Measurements from ENCODE around the gene DACT3.
A peak's percentile ranks its signal among the peaks of the same experiment; 100 is the strongest.

The DACT3 gene

GRCh38 chr19:46616631-46617322, 44.2 kb downstream of the DACT3 start:
- Mint-ChIP-seq H3K27me3 (ENCODE audit: low read depth) (peaks cover 4% of the 10 kb centered on the region), H3K27ac (peak overlapping the region; percentile 67 to 93 (median 75)), H3K4me1 (peaks cover 35% of the 10 kb centered on the region), H3K9me3 (no peaks in the 10 kb centered on the region), H3K4me3 (peak overlapping the region in 2 of 3 experiments; percentile 17 to 32), H3K36me3 (ENCODE audit: low read depth) (no peaks in the 10 kb centered on the region)
- TF ChIP-seq, protein P1, sequence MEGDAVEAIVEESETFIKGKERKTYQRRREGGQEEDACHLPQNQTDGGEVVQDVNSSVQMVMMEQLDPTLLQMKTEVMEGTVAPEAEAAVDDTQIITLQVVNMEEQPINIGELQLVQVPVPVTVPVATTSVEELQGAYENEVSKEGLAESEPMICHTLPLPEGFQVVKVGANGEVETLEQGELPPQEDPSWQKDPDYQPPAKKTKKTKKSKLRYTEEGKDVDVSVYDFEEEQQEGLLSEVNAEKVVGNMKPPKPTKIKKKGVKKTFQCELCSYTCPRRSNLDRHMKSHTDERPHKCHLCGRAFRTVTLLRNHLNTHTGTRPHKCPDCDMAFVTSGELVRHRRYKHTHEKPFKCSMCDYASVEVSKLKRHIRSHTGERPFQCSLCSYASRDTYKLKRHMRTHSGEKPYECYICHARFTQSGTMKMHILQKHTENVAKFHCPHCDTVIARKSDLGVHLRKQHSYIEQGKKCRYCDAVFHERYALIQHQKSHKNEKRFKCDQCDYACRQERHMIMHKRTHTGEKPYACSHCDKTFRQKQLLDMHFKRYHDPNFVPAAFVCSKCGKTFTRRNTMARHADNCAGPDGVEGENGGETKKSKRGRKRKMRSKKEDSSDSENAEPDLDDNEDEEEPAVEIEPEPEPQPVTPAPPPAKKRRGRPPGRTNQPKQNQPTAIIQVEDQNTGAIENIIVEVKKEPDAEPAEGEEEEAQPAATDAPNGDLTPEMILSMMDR (IDR thresholded peaks at IDR 0.05; ENCODE audit: unreplicated experiment in 3 of 3): peak; percentile 32 to 56 (median 40)

GRCh38 chr19:46615966-46616365, 45.0 kb downstream of the DACT3 start:
- peaks cover 4% of the 10 kb centered on the region for H3K27me3 Mint-ChIP-seq (ENCODE audit: low read depth)
- no peaks in the 10 kb centered on the region for H3K9me3 Mint-ChIP-seq
- peaks cover 28% of the 10 kb centered on the region for H3K4me1 Mint-ChIP-seq
- TF ChIP-seq, protein P1 (IDR thresholded peaks at IDR 0.05; ENCODE audit: unreplicated experiment in 3 of 3): no peak
- no peak overlapping the region for H3K4me3 Mint-ChIP-seq
- H3K27ac Mint-ChIP-seq: peak overlapping the region in 1 of 3 experiments; percentile 55
- no peaks in the 10 kb centered on the region for H3K36me3 Mint-ChIP-seq (ENCODE audit: low read depth)

DNA sequence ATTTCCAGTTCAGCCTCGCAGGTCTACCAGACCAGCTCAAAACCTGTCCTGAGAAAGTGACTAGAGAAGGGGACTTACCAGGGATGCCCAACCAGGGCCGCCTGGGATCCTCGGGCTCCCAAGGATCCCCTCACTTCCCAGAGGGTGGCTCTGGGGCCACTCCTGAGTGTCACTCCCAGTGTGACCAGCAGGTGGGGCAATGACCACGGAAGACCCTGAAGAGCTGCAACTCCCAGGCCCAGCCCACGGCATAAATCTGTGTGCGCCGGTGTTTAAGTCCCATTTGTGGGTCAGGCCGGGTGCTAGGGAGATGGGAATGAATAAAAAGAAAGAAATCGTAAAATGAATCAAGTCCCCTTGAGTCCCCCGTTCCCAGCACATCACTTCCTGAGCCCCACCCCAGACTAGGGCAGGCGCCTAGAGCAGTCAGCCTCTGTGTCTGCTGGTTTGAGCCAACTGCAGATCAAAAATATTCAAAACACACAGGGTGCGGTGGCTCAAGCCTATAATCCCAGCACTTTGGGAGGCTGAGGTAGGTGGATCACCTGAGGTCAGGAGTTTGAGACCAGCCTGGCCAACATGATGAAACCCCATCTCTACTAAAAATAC, 46.8 kb downstream of the DACT3 start:
- TF ChIP-seq, protein P1 (IDR thresholded peaks at IDR 0.05; ENCODE audit: unreplicated experiment in 3 of 3): peak; percentile 87 to 94 (median 90)
- peaks cover 13% of the 10 kb centered on the region for H3K4me1 Mint-ChIP-seq
- peak overlapping the region in 2 of 3 experiments; percentile 19 to 48 for H3K4me3 Mint-ChIP-seq
- peak overlapping the region; percentile 50 to 95 (median 65) for H3K27ac Mint-ChIP-seq
- H3K27me3 Mint-ChIP-seq (ENCODE audit: low read depth): peaks cover 4% of the 10 kb centered on the region
- H3K36me3 Mint-ChIP-seq (ENCODE audit: low read depth): peaks cover 11% of the 10 kb centered on the region
- H3K9me3 Mint-ChIP-seq: no peaks in the 10 kb centered on the region

DNA sequence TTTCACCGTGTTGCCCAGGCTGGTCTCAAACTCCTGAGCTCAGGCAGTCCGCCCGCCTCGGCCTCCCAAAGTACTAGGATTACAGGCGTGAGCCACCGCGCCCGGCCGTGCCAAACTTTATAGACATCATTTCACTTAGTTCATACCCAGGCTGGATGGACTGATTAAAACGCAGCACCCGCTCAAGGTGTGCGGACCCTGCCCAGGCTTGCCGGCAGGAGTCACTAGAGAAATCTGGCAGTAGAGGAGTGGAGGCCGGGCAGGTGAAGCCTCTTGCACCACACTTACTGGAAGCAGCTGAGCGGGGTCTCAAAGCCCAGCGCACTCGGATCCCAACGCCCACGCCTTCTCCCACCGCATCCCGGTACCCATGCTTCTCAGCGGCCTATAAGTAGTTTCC, 47.5 kb downstream of the DACT3 start:
- Mint-ChIP-seq H3K36me3 (ENCODE audit: low read depth) (peaks cover 16% of the 10 kb centered on the region), H3K27me3 (ENCODE audit: low read depth) (peaks cover 4% of the 10 kb centered on the region), H3K9me3 (no peaks in the 10 kb centered on the region), H3K4me3 (no peak overlapping the region), H3K4me1 (peaks cover 12% of the 10 kb centered on the region), H3K27ac (peak overlapping the region in 1 of 3 experiments; percentile 50)
- TF ChIP-seq, protein P1 (IDR thresholded peaks at IDR 0.05; ENCODE audit: unreplicated experiment in 3 of 3): no peak

DNA sequence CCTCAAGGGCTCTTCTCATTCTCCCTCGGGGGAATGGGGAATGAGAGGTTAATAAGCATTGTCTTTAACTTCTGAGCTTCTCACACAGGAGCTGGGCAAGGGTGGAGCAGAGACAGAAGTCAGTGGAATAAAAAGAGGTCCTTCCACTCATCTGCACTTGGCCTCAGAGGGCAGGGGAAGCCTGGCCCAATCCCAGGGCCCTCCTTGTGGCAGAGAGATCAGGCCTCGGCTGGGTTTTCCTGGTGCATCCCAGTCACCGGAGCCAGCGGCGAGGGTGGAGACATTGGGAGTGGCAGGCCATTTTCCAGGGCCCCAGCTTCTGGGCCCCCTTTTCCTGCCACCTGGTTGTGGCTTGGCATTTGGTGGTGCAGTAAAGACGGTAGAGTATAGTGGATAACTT, 49.2 kb downstream of the DACT3 start:
- H3K36me3 Mint-ChIP-seq (ENCODE audit: low read depth): peaks cover 25% of the 10 kb centered on the region
- no peak overlapping the region for H3K4me3 Mint-ChIP-seq
- TF ChIP-seq, protein P1 (IDR thresholded peaks at IDR 0.05; ENCODE audit: unreplicated experiment in 3 of 3): no peak
- H3K27ac Mint-ChIP-seq: no peak overlapping the region
- peaks cover 9% of the 10 kb centered on the region for H3K4me1 Mint-ChIP-seq
- H3K9me3 Mint-ChIP-seq: no peaks in the 10 kb centered on the region
- H3K27me3 Mint-ChIP-seq (ENCODE audit: low read depth): peaks cover 4% of the 10 kb centered on the region
